ENCODE results near the gene EXOC4.

The EXOC4 gene

GRCh38 chr7:133547981-133548380, 295.1 kb downstream of the EXOC4 start:
- Mint-ChIP-seq H3K4me3 (no peak overlapping the region), H3K4me1 (no peaks in the 10 kb centered on the region), H3K9me3 (no peaks in the 10 kb centered on the region), H3K27ac (no peak overlapping the region), H3K36me3 (no peaks in the 10 kb centered on the region)
- ATAC-seq (no peak), DNase-seq (ENCODE audit: low spot score in 2 of 2) (no peak)

GRCh38 chr7:133549633-133550032, 296.8 kb downstream of the EXOC4 start:
- H3K9me3 Mint-ChIP-seq: no peaks in the 10 kb centered on the region
- H3K4me3 Mint-ChIP-seq: no peak overlapping the region
- no peak for ATAC-seq
- H3K4me1 Mint-ChIP-seq: no peaks in the 10 kb centered on the region
- H3K36me3 Mint-ChIP-seq: no peaks in the 10 kb centered on the region
- no peak for DNase-seq (ENCODE audit: low spot score in 2 of 2)
- H3K27ac Mint-ChIP-seq: no peak overlapping the region

- no peak for ATAC-seq
- no peak for DNase-seq (ENCODE audit: low spot score in 2 of 2)
- no peak overlapping the region for H3K27ac Mint-ChIP-seq
- H3K9me3 Mint-ChIP-seq: no peaks in the 10 kb centered on the region
- H3K36me3 Mint-ChIP-seq: no peaks in the 10 kb centered on the region
- H3K4me3 Mint-ChIP-seq: no peak overlapping the region
- H3K4me1 Mint-ChIP-seq: no peaks in the 10 kb centered on the region
Observed at GRCh38 chr7:133550145-133550544, 297.3 kb downstream of the EXOC4 start.

GRCh38 chr7:133550811-133551210, 297.9 kb downstream of the EXOC4 start:
- no peak overlapping the region for H3K27ac Mint-ChIP-seq
- no peak for ATAC-seq
- H3K9me3 Mint-ChIP-seq: no peaks in the 10 kb centered on the region
- H3K4me3 Mint-ChIP-seq: no peak overlapping the region
- no peaks in the 10 kb centered on the region for H3K36me3 Mint-ChIP-seq
- DNase-seq (ENCODE audit: low spot score in 2 of 2): no peak
- H3K4me1 Mint-ChIP-seq: no peaks in the 10 kb centered on the region

GRCh38 chr7:133551466-133551865, 298.6 kb downstream of the EXOC4 start:
- ATAC-seq (no peak), DNase-seq (ENCODE audit: low spot score in 2 of 2) (no peak)
- Mint-ChIP-seq H3K9me3 (no peaks in the 10 kb centered on the region), H3K27ac (no peak overlapping the region), H3K4me3 (no peak overlapping the region), H3K4me1 (no peaks in the 10 kb centered on the region), H3K36me3 (no peaks in the 10 kb centered on the region)

- Mint-ChIP-seq H3K9me3 (no peaks in the 10 kb centered on the region), H3K4me1 (no peaks in the 10 kb centered on the region), H3K27ac (no peak overlapping the region), H3K4me3 (no peak overlapping the region), H3K36me3 (no peaks in the 10 kb centered on the region)
- no peak for ATAC-seq
- no peak for DNase-seq (ENCODE audit: low spot score in 2 of 2)
Observed at GRCh38 chr7:133552079-133552478, 299.2 kb downstream of the EXOC4 start.

GRCh38 chr7:133554330-133554729, 301.5 kb downstream of the EXOC4 start:
- ATAC-seq (no peak), DNase-seq (ENCODE audit: low spot score in 2 of 2) (no peak)
- Mint-ChIP-seq H3K4me1 (no peaks in the 10 kb centered on the region), H3K36me3 (no peaks in the 10 kb centered on the region), H3K4me3 (no peak overlapping the region), H3K27ac (no peak overlapping the region), H3K9me3 (no peaks in the 10 kb centered on the region)

GRCh38 chr7:133556048-133556447, 303.2 kb downstream of the EXOC4 start:
- H3K36me3 Mint-ChIP-seq: no peaks in the 10 kb centered on the region
- H3K27ac Mint-ChIP-seq: no peak overlapping the region
- DNase-seq (ENCODE audit: low spot score in 2 of 2) (no peak), ATAC-seq (no peak)
- H3K4me1 Mint-ChIP-seq: peaks cover under 1% of the 10 kb centered on the region
- no peaks in the 10 kb centered on the region for H3K9me3 Mint-ChIP-seq
- H3K4me3 Mint-ChIP-seq: no peak overlapping the region

- H3K27ac Mint-ChIP-seq: no peak overlapping the region
- ATAC-seq (no peak), DNase-seq (ENCODE audit: low spot score in 2 of 2) (no peak)
- H3K9me3 Mint-ChIP-seq: no peaks in the 10 kb centered on the region
- no peak overlapping the region for H3K4me3 Mint-ChIP-seq
- peaks cover 5% of the 10 kb centered on the region for H3K4me1 Mint-ChIP-seq
- no peaks in the 10 kb centered on the region for H3K36me3 Mint-ChIP-seq
Observed at GRCh38 chr7:133556553-133556952, 303.7 kb downstream of the EXOC4 start.

GRCh38 chr7:133560900-133561299, 308.0 kb downstream of the EXOC4 start:
- DNase-seq (ENCODE audit: low spot score in 2 of 2) (peak in 1 of 2 donors; percentile 51), ATAC-seq (peak; percentile 100)
- Mint-ChIP-seq H3K9me3 (no peaks in the 10 kb centered on the region), H3K27ac (no peak overlapping the region), H3K36me3 (no peaks in the 10 kb centered on the region), H3K4me1 (peaks cover 8% of the 10 kb centered on the region), H3K4me3 (no peak overlapping the region)

- H3K36me3 Mint-ChIP-seq: no peaks in the 10 kb centered on the region
- no peak overlapping the region for H3K4me3 Mint-ChIP-seq
- no peak for ATAC-seq
- H3K27ac Mint-ChIP-seq: no peak overlapping the region
- peaks cover 8% of the 10 kb centered on the region for H3K4me1 Mint-ChIP-seq
- H3K9me3 Mint-ChIP-seq: no peaks in the 10 kb centered on the region
- DNase-seq (ENCODE audit: low spot score in 2 of 2): no peak
Observed at GRCh38 chr7:133561396-133561795, 308.5 kb downstream of the EXOC4 start.

GRCh38 chr7:133562621-133563020, 309.7 kb downstream of the EXOC4 start:
- Mint-ChIP-seq H3K4me3 (no peak overlapping the region), H3K36me3 (no peaks in the 10 kb centered on the region), H3K9me3 (no peaks in the 10 kb centered on the region), H3K4me1 (peaks cover 8% of the 10 kb centered on the region), H3K27ac (no peak overlapping the region)
- ATAC-seq (no peak), DNase-seq (ENCODE audit: low spot score in 2 of 2) (no peak)

- Mint-ChIP-seq H3K27ac (no peak overlapping the region), H3K9me3 (no peaks in the 10 kb centered on the region), H3K4me3 (no peak overlapping the region), H3K36me3 (no peaks in the 10 kb centered on the region), H3K4me1 (peaks cover 8% of the 10 kb centered on the region)
- DNase-seq (ENCODE audit: low spot score in 2 of 2): no peak
- no peak for ATAC-seq
Observed at GRCh38 chr7:133563251-133563650, 310.4 kb downstream of the EXOC4 start.

GRCh38 chr7:133564484-133564883, 311.6 kb downstream of the EXOC4 start:
- no peak overlapping the region for H3K27ac Mint-ChIP-seq
- ATAC-seq (no peak), DNase-seq (ENCODE audit: low spot score in 2 of 2) (no peak)
- no peak overlapping the region for H3K4me3 Mint-ChIP-seq
- no peaks in the 10 kb centered on the region for H3K36me3 Mint-ChIP-seq
- no peaks in the 10 kb centered on the region for H3K9me3 Mint-ChIP-seq
- H3K4me1 Mint-ChIP-seq: peaks cover 8% of the 10 kb centered on the region

GRCh38 chr7:133568544-133568943, 315.7 kb downstream of the EXOC4 start:
- Mint-ChIP-seq H3K27ac (no peak overlapping the region), H3K9me3 (no peaks in the 10 kb centered on the region), H3K4me3 (no peak overlapping the region), H3K36me3 (no peaks in the 10 kb centered on the region), H3K4me1 (peaks cover 5% of the 10 kb centered on the region)
- ATAC-seq: no peak
- no peak for DNase-seq (ENCODE audit: low spot score in 2 of 2)

- Mint-ChIP-seq H3K9me3 (no peaks in the 10 kb centered on the region), H3K4me3 (no peak overlapping the region)
Observed at GRCh38 chr7:133570321-133570720, 317.4 kb downstream of the EXOC4 start.

GRCh38 chr7:133571076-133571475, 318.2 kb downstream of the EXOC4 start:
- H3K4me1 Mint-ChIP-seq: peaks cover 7% of the 10 kb centered on the region
- no peak overlapping the region for H3K4me3 Mint-ChIP-seq
- DNase-seq (ENCODE audit: low spot score in 2 of 2): no peak
- H3K9me3 Mint-ChIP-seq: no peaks in the 10 kb centered on the region
- no peak for ATAC-seq
- no peaks in the 10 kb centered on the region for H3K36me3 Mint-ChIP-seq
- peak overlapping the region; percentile 27 for H3K27ac Mint-ChIP-seq

More at GRCh38 chr7:133570321-133570720, 317.4 kb downstream of the EXOC4 start:
- no peak for DNase-seq (ENCODE audit: low spot score in 2 of 2)
- ATAC-seq: no peak
- Mint-ChIP-seq H3K36me3 (no peaks in the 10 kb centered on the region), H3K4me1 (peaks cover 7% of the 10 kb centered on the region), H3K27ac (no peak overlapping the region)

Measured in stimulated activated effector memory CD8-positive, alpha-beta T cell treated with anti-CD3 and anti-CD28 coated beads, Interleukin-12 subunit alpha, Interleukin-12 subunit beta, amount 100 ng/mL, for 72 hours (primary cell).